Ishikawa (cell line): Measurements from ENCODE around the gene SLC35E3.

ENCODE experiments used
- CEBPB ChIP-seq: IDR thresholded peaks from 2 replicates; pipeline ENCODE4 v1.6.1; 2012
- CREB1 ChIP-seq: IDR thresholded peaks from 2 replicates; pipeline ENCODE4 v1.6.1; 2012; ENCODE audit warnings: low read depth
- EGR1 ChIP-seq: IDR thresholded peaks from 2 replicates; pipeline ENCODE4 v1.6.1; 2012
- EP300 ChIP-seq: IDR thresholded peaks from 2 replicates; pipeline ENCODE4 v1.6.1; 2012; ENCODE audit warnings: borderline replicate concordance
- FOXM1 ChIP-seq: IDR thresholded peaks from 2 replicates; pipeline ENCODE4 v1.6.1; 2012; ENCODE audit warnings: low read depth, borderline replicate concordance
- MAX ChIP-seq: IDR thresholded peaks from 2 replicates; pipeline ENCODE4 v1.6.1; 2012
- NFIC ChIP-seq: IDR thresholded peaks from 2 replicates; pipeline ENCODE4 v1.6.1; 2012
- RAD21 ChIP-seq: IDR thresholded peaks from 2 replicates; pipeline ENCODE4 v1.6.1; 2012; ENCODE audit warnings: low read depth
- REST ChIP-seq: IDR thresholded peaks from 2 replicates; pipeline ENCODE4 v1.6.1; 2012; ENCODE audit warnings: low read depth, mild to moderate bottlenecking
- TAF1 ChIP-seq: IDR thresholded peaks from 2 replicates; pipeline ENCODE4 v1.6.1; 2012; ENCODE audit warnings: low read depth, mild to moderate bottlenecking
- TCF12 ChIP-seq: IDR thresholded peaks from 2 replicates; pipeline ENCODE4 v1.6.1; 2012; ENCODE audit warnings: low read depth
- TEAD4 ChIP-seq: IDR thresholded peaks from 2 replicates; pipeline ENCODE4 v1.6.1; 2012
- USF1 ChIP-seq: IDR thresholded peaks from 2 replicates; pipeline ENCODE4 v1.6.1; 2012
- YY1 ChIP-seq: IDR thresholded peaks from 2 replicates; pipeline ENCODE4 v1.6.1; 2012; ENCODE audit warnings: low read depth
- ZBTB7A ChIP-seq: IDR thresholded peaks from 2 replicates; pipeline ENCODE4 v1.6.1; 2012; ENCODE audit warnings: low read depth

Gene SLC35E3

GRCh38 chr12:68780731-68781130, 34.8 kb downstream of the SLC35E3 start:
- TF ChIP-seq TEAD4 = no peak
- TF ChIP-seq FOXM1 = no peak
- no peak for TF ChIP-seq CREB1
- TF ChIP-seq TAF1 = no peak
- no peak for TF ChIP-seq TCF12
- no peak for TF ChIP-seq REST
- TF ChIP-seq RAD21 = no peak
- no peak for TF ChIP-seq ZBTB7A
- no peak for TF ChIP-seq EP300
- no peak for TF ChIP-seq EGR1
- TF ChIP-seq USF1 = no peak
- TF ChIP-seq CEBPB = no peak
- no peak for TF ChIP-seq YY1
- no peak for TF ChIP-seq MAX

GRCh38 chr12:68781728-68782127, 35.8 kb downstream of the SLC35E3 start:
- TF ChIP-seq EP300 = no peak
- no peak for TF ChIP-seq YY1
- TF ChIP-seq ZBTB7A = no peak
- no peak for TF ChIP-seq USF1
- TF ChIP-seq TEAD4 = no peak
- no peak for TF ChIP-seq REST
- no peak for TF ChIP-seq RAD21
- TF ChIP-seq CEBPB = no peak
- TF ChIP-seq TCF12 = no peak
- no peak for TF ChIP-seq MAX
- TF ChIP-seq CREB1 = no peak
- TF ChIP-seq NFIC = no peak
- no peak for TF ChIP-seq TAF1
- TF ChIP-seq FOXM1 = no peak
- no peak for TF ChIP-seq EGR1

GRCh38 chr12:68784015-68784414, 38.0 kb downstream of the SLC35E3 start:
- TF ChIP-seq TEAD4 (no peak), EGR1 (no peak), YY1 (no peak)

- no peak for TF ChIP-seq CEBPB
- TF ChIP-seq MAX = no peak
- TF ChIP-seq ZBTB7A = no peak
- no peak for TF ChIP-seq TAF1
- TF ChIP-seq TEAD4 = no peak
- TF ChIP-seq REST = no peak
- no peak for TF ChIP-seq TCF12
These were observed 39.4 kb downstream of the SLC35E3 start for GRCh38 chr12:68785358-68785757.

- TF ChIP-seq REST (no peak), ZBTB7A (no peak), CEBPB (no peak), EP300 (no peak), RAD21 (no peak), YY1 (no peak), USF1 (no peak), TCF12 (no peak), NFIC (no peak)
These were observed 39.8 kb downstream of the SLC35E3 start for GRCh38 chr12:68785823-68786222.
